GM12878 (cell line): ENCODE measurements around the gene C1orf210. TPM values are rescaled to one million over a fixed set of nuclear protein-coding genes. Genes with fewer than 3 reads are reported as not detected.
A peak's percentile ranks its signal among the peaks of the same experiment; 100 is the strongest.

ENCODE experiments used
- ATAC-seq: fragments of 200-7000 bp; cut with Tn5 transposase; 3 replicates; pipeline ENCODE4 v1.9.1; 2020; ENCODE audit warnings: mild to moderate bottlenecking, moderate library complexity
- BruUV-seq: library from RNA; stranded (reverse); fragments of 400-500 nt; replicated peaks from 2 replicates; lab custom pipeline; 2021; lab: Mats Ljungman, UMichigan
- CTCF ChIA-PET: fragments of 300-600 bp; sonication (Branson Sonifier 250); formaldehyde crosslinking; extraction: SDS; loops from one replicate; lab custom pipeline; 2021; ENCODE audit warnings: inconsistent platforms; lab: Yijun Ruan, JAX
- POLR2A ChIA-PET: fragments of 350-600 bp; formaldehyde crosslinking; extraction: SDS; loops from one replicate; lab custom pipeline; 2021; ENCODE audit warnings: inconsistent platforms; lab: Charles Lee
- RAD21 ChIA-PET: fragments of 300-600 bp; sonication (Branson Sonifier 250); formaldehyde crosslinking; loops from one replicate; lab custom pipeline; 2023; ENCODE audit warnings: antibody characterized with exemption; ENCODE audit not compliant: unreplicated experiment; lab: Charles Lee
- SMC1A ChIA-PET: fragments of 300-600 bp; sonication (Branson Sonifier 250); formaldehyde crosslinking; loops from one replicate; lab custom pipeline; 2023; ENCODE audit not compliant: unreplicated experiment, uncharacterized antibody; lab: Charles Lee
- DNase-seq: peaks from one replicate; pipeline ENCODE4 v3.0.0-alpha.2; 2011; ENCODE audit warnings: low read depth, low spot score
- FAIRE-seq: peaks from 3 replicates; lab custom pipeline; 2011; peaks lifted over from hg19 to GRCh38; lab: Jason Lieb, UNC
- H2AFZ ChIP-seq: 2 replicates; pipeline ENCODE4 v1.6.0; 2011; ENCODE audit warnings: low read depth, low read length, control low read depth; ENCODE audit not compliant: control insufficient read depth
- H3K27ac ChIP-seq: 2 replicates; pipeline ENCODE4 v1.5.1; 2011; ENCODE audit warnings: control low read depth; ENCODE audit not compliant: control insufficient read depth, insufficient read depth
- H3K27me3 ChIP-seq, 2 experiments: replicated peaks in 1 of 2; 2 replicates each; pipeline versions ENCODE4 v1.6.0 to v1.6.1; 2011; ENCODE audit warnings: low read length in 1 of 2; ENCODE audit not compliant: control insufficient read depth in 2 of 2, insufficient read depth in 2 of 2
- H3K36me3 ChIP-seq, 2 experiments: 2 replicates each; pipeline ENCODE4 v1.5.1; 2011; ENCODE audit warnings: low read length in 1 of 2; ENCODE audit not compliant: control insufficient read depth in 2 of 2, insufficient read depth in 2 of 2
- H3K4me1 ChIP-seq: 2 replicates; pipeline ENCODE4 v1.6.1; 2011; ENCODE audit warnings: mild to moderate bottlenecking, low read length, moderate library complexity, mixed read lengths; ENCODE audit not compliant: control insufficient read depth, insufficient read depth
- H3K4me2 ChIP-seq: 2 replicates; pipeline ENCODE4 v1.6.0; 2011; ENCODE audit warnings: control low read depth; ENCODE audit not compliant: control insufficient read depth, insufficient read depth
- H3K4me3 ChIP-seq: fragments of 200-600 bp; sonication (generic); 2 replicates; pipeline ENCODE4 v1.5.1; 2016
- H3K79me2 ChIP-seq: 2 replicates; pipeline ENCODE4 v1.6.0; 2011; ENCODE audit warnings: low read length; ENCODE audit not compliant: control insufficient read depth, insufficient read depth
- H3K9ac ChIP-seq: 2 replicates; pipeline ENCODE4 v1.8.0; 2011; ENCODE audit warnings: low read length, control low read depth, mixed read lengths; ENCODE audit not compliant: control insufficient read depth, insufficient read depth
- H3K9me3 ChIP-seq: replicated peaks from 3 replicates; pipeline ENCODE4 v1.5.1; 2011; ENCODE audit warnings: mild to moderate bottlenecking, low read length; ENCODE audit not compliant: control insufficient read depth, insufficient read depth
- H4K20me1 ChIP-seq: 2 replicates; pipeline ENCODE4 v1.6.0; 2011; ENCODE audit not compliant: control insufficient read depth, insufficient read depth
- BACH1 ChIP-seq: fragments of 450-650 bp; IDR thresholded peaks from 2 replicates; pipeline ENCODE4 v1.6.1; 2017; ENCODE audit warnings: mild to moderate bottlenecking, borderline replicate concordance
- CEBPB ChIP-seq, 2 experiments: fragments of 150-350 bp in 1 of 2; IDR thresholded peaks; 2 replicates each; pipeline ENCODE4 v1.6.1; 2012 to 2014; ENCODE audit warnings: low read depth in 2 of 2, low read length in 2 of 2, borderline replicate concordance in 1 of 2, inconsistent platforms in 1 of 2
- HDGF ChIP-seq: fragments of 450-650 bp; IDR thresholded peaks from 2 replicates; pipeline ENCODE4 v1.6.1; 2016; ENCODE audit warnings: antibody characterized with exemption
- TBL1XR1 ChIP-seq: IDR thresholded peaks from 2 replicates; pipeline ENCODE4 v1.6.1; 2012; ENCODE audit warnings: low read depth, low read length, improper control_type of control experiment
- ZNF24 ChIP-seq: fragments of 450-650 bp; IDR thresholded peaks from 2 replicates; pipeline ENCODE4 v1.6.1; 2017; ENCODE audit warnings: antibody characterized with exemption, mild to moderate bottlenecking
- WGBS: methylation state at CpG from one replicate; pipeline ENCODE4 v1.1.6; 2016; ENCODE audit warnings: low lambda C conversion rate; ENCODE audit not compliant: insufficient replicate concordance, insufficient coverage; ENCODE audit errors: missing lambda C conversion rate; 5-methylcytosine and 5-hydroxymethylcytosine counted together
- in situ Hi-C: fragments of 300-500 bp; cut with MboI; formaldehyde crosslinking; loops from 9 replicates; pipeline ENCODE4 v1.14.3; 2018; ENCODE audit warnings: mixed read lengths
- intact Hi-C: fragments of 100-400 bp; cut with micrococcal nuclease; formaldehyde crosslinking; loops from one replicate; pipeline ENCODE4 v1.14.2; 2022; ENCODE audit not compliant: unreplicated experiment
- polyA plus RNA-seq, 11 experiments: library from polyadenylated mRNA; depleted of rRNA in 4 of 11; unstranded in 6 of 11; stranded (reverse) in 5 of 11; fragments of >200 nt; fragmentation: Nextera tagmentation in 4 of 11; fragmentation: Illumina TruSeq in 1 of 11; extraction: Ambion mirVana in 4 of 11; extraction: Trizol in 1 of 11; gene quantifications; 1 replicate in 1 of 11; 2 replicates in 10 of 11; pipeline versions ENCODE4 v1.2.1 to v1.2.3, GENCODE V29; 2011 to 2016; ENCODE audit warnings: inconsistent platforms in 2 of 11, missing spikeins in 2 of 11, low read depth in 1 of 11
- total RNA-seq, 4 experiments: library from RNA; depleted of rRNA in 3 of 4; stranded (reverse); fragments of >200 nt in 3 of 4; fragmentation: Illumina TruSeq in 1 of 4; extraction: Trizol in 1 of 4; gene quantifications; 2 replicates each; pipeline versions ENCODE4 v1.2.1 to v1.2.3, GENCODE V29; 2013 to 2021
- TF ChIP-seq, protein P1 (sequence below): IDR thresholded peaks from 2 replicates; pipeline ENCODE4 v1.6.1; 2011; ENCODE audit warnings: borderline replicate concordance, low read depth, mild to moderate bottlenecking, moderate library complexity, low read length; ENCODE audit not compliant: insufficient read depth, poor library complexity, severe bottlenecking
- TF ChIP-seq, protein P2 (sequence below): fragments of 450-650 bp; IDR thresholded peaks from 2 replicates; pipeline ENCODE4 v1.6.1; 2018; ENCODE audit warnings: mild to moderate bottlenecking, low read depth, moderate library complexity; ENCODE audit not compliant: partially characterized antibody
- TF ChIP-seq, protein P3 (sequence below): IDR thresholded peaks from 2 replicates; pipeline ENCODE4 v1.6.1; 2012; ENCODE audit warnings: low read depth, low read length, improper control_type of control experiment

Gene C1orf210
- total and polyA plus RNA-seq, 10 of the 15 experiments (the other 5 are each of a cell fraction or from before 2014, with no cell fraction given) = 0.07 TPM; not detected in 9

DNA sequence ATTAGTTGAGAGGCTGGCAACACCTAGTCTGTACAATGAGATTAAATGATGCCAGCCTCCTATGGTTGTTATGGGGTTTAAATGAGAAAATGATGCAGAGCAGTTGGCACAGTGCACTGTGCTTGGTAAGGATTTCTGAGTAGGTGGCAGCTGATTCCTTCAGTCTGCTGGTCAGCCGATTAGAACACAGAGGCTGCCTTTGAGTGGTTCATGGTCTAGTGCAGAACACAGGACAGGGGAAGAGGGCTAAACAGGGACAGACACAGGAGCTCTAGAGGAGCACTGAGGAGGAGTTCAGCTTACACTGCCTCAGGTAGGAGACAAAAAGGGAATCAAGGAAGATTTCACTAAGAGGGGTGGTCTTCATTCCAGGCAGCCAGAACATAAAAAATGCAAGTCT, 16.8 kb upstream of the C1orf210 start (continued):
- TF ChIP-seq TBL1XR1 = no peak
- no peak for TF ChIP-seq CEBPB (IDR thresholded peaks at IDR 0.05; ENCODE audit: borderline replicate concordance in 1 of 2, low read depth in 2 of 2, low read length in 2 of 2)
- no peak for TF ChIP-seq HDGF
- TF ChIP-seq, protein P1, sequence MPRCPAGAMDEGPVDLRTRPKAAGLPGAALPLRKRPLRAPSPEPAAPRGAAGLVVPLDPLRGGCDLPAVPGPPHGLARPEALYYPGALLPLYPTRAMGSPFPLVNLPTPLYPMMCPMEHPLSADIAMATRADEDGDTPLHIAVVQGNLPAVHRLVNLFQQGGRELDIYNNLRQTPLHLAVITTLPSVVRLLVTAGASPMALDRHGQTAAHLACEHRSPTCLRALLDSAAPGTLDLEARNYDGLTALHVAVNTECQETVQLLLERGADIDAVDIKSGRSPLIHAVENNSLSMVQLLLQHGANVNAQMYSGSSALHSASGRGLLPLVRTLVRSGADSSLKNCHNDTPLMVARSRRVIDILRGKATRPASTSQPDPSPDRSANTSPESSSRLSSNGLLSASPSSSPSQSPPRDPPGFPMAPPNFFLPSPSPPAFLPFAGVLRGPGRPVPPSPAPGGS = no peak
- no peak for TF ChIP-seq ZNF24

DNA sequence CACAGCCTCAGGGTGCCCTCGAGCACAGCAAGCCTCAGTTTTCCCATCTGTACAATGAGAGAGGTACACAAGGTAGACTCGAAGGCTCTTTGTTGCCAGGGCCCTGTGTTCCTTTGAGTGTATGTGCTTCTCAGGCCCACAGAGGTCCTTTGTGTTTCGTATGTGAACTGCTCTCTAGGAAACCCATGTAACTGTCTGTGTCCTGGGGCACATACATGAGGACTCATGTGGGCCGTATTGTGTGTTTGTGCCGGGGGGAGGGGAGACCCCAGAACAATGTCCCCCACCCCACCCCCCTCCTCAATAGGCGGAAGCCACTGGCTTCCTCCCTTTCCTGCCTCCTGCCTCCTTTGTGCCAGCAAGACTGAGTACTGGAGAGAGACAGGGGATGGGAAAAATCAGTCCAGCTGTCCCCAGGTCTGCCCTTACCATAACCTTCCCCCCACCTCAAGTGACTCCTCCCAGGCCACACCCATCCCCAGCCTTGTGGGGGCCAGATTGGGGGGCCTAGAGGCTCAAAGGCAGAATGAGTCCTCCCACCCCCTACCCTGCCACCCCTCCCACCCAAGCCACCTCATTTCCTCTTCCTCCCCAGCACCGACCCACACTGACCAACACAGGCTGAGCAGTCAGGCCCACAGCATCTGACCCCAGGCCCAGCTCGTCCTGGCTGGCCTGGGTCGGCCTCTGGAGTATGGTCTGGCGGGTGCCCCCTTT, 15.2 kb upstream of the C1orf210 start, which contains the start of gene TIE1:
TIE1 (plus strand) TSS at position 605 of the 717 bp plus-strand sequence; CDS start at position 695, 90 bp downstream.
- no peak within 1 kb of the TSS for H3K9ac ChIP-seq
- H3K27ac ChIP-seq = no peak within 1 kb of the TSS
- FAIRE-seq (no peak), DNase-seq (no peak), ATAC-seq (peak; percentile 40; the same call in 1 of the 3 replicates)
- in situ Hi-C loops (no loop called here), intact Hi-C loops (no loop called here)
- no peak within 1 kb of the TSS for H3K4me3 ChIP-seq
- H4K20me1 ChIP-seq = no peaks in the 10 kb centered on the region
- H3K4me2 ChIP-seq = no peak within 1 kb of the TSS
- no TSS peak for BruUV-seq
- 44% methylated on average over 6 of the region's 10 CpGs for WGBS
- ChIA-PET SMC1A (no interaction called here), POLR2A (no interaction called here)
- H3K4me1 ChIP-seq = peaks cover 5% of the 10 kb centered on the region; the same call in 1 of the 2 replicates
- no peaks in the 10 kb centered on the region for H3K79me2 ChIP-seq
- no peaks in the 10 kb centered on the region for H3K9me3 ChIP-seq
- TF ChIP-seq BACH1 = no peak
- TF ChIP-seq, protein P2, sequence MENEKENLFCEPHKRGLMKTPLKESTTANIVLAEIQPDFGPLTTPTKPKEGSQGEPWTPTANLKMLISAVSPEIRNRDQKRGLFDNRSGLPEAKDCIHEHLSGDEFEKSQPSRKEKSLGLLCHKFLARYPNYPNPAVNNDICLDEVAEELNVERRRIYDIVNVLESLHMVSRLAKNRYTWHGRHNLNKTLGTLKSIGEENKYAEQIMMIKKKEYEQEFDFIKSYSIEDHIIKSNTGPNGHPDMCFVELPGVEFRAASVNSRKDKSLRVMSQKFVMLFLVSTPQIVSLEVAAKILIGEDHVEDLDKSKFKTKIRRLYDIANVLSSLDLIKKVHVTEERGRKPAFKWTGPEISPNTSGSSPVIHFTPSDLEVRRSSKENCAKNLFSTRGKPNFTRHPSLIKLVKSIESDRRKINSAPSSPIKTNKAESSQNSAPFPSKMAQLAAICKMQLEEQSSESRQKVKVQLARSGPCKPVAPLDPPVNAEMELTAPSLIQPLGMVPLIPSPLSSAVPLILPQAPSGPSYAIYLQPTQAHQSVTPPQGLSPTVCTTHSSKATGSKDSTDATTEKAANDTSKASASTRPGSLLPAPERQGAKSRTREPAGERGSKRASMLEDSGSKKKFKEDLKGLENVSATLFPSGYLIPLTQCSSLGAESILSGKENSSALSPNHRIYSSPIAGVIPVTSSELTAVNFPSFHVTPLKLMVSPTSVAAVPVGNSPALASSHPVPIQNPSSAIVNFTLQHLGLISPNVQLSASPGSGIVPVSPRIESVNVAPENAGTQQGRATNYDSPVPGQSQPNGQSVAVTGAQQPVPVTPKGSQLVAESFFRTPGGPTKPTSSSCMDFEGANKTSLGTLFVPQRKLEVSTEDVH = no peak
- TF ChIP-seq, protein P3, sequence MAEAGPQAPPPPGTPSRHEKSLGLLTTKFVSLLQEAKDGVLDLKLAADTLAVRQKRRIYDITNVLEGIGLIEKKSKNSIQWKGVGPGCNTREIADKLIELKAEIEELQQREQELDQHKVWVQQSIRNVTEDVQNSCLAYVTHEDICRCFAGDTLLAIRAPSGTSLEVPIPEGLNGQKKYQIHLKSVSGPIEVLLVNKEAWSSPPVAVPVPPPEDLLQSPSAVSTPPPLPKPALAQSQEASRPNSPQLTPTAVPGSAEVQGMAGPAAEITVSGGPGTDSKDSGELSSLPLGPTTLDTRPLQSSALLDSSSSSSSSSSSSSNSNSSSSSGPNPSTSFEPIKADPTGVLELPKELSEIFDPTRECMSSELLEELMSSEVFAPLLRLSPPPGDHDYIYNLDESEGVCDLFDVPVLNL = no peak
- TF ChIP-seq, all 136 proteins: peak for 0
- Histone ChIP-seq H3K27me3 (no peaks in the 10 kb centered on the region), H3K36me3 (no peaks in the 10 kb centered on the region), H2AFZ (no peak within 1 kb of the TSS)
- RAD21 ChIA-PET = no interaction called here
- CTCF ChIA-PET = no interaction called here
